HCT116 (cell line): Measurements from ENCODE around the gene CHN1. TPM values are rescaled to one million over a fixed set of nuclear protein-coding genes. Genes with fewer than 3 reads are reported as not detected.

Experiments used
- ATAC-seq: fragments of 200-7000 bp; cut with Tn5 transposase; 2 replicates; pipeline ENCODE4 v1.9.1; 2020; ENCODE audit warnings: mild to moderate bottlenecking, moderate library complexity
- BruUV-seq: library from RNA; stranded (reverse); fragments of 400-500 nt; replicated peaks from 2 replicates; lab custom pipeline; 2021; lab: Mats Ljungman, UMichigan
- CTCF ChIA-PET: fragments of 300-600 bp; sonication (Branson Sonifier 250); formaldehyde crosslinking; loops from one replicate; lab custom pipeline; 2021; ENCODE audit warnings: antibody characterized with exemption; lab: Charles Lee
- POLR2A ChIA-PET: fragments of 300-600, 350-600 bp; sonication (Branson Sonifier 250); formaldehyde crosslinking; loops from one replicate; lab custom pipeline; 2021; ENCODE audit warnings: antibody characterized with exemption; lab: Charles Lee
- RAD21 ChIA-PET, 2 experiments: fragments of 300-600 bp; sonication (Branson Sonifier 250); formaldehyde crosslinking; loops; one replicate each; lab custom pipeline; 2023; ENCODE audit warnings: low total read pairs in 2 of 2; ENCODE audit not compliant: uncharacterized antibody in 2 of 2, unreplicated experiment in 2 of 2, low non-redundant PET in 1 of 2; lab: Charles Lee
- DNase-seq: peaks from one replicate; pipeline ENCODE4 v3.0.0-alpha.2; 2010; ENCODE audit warnings: low read depth, low spot score
- H2AFZ ChIP-seq: fragments of 200-600 bp; shearing (Covaris generic), sonication (generic); 2 replicates; pipeline ENCODE4 v1.6.1; 2017; ENCODE audit warnings: low read depth, mixed run types, mixed read lengths, antibody characterized with exemption, low read length; ENCODE audit not compliant: poor library complexity, severe bottlenecking
- H3K27ac ChIP-seq: 2 replicates; pipeline ENCODE4 v1.5.1; 2012; ENCODE audit warnings: low read depth, low read length
- H3K27me3 ChIP-seq: fragments of 200-600 bp; sonication (generic); 2 replicates; pipeline ENCODE4 v1.6.1; 2016; ENCODE audit warnings: mixed run types, low read length, mixed read lengths; ENCODE audit not compliant: insufficient read depth
- H3K36me3 ChIP-seq, 2 experiments: fragments of 200-500 bp in 1 of 2; fragments of 200-600 bp in 1 of 2; sonication (Bioruptor generic) in 1 of 2; sonication (generic) in 1 of 2; 2 replicates each; pipeline versions ENCODE4 v1.5.1 to v1.6.1; 2014 to 2016; ENCODE audit warnings: low read length in 2 of 2, inconsistent platforms in 1 of 2, mixed read lengths in 1 of 2, mixed run types in 1 of 2; ENCODE audit not compliant: insufficient read depth in 2 of 2, control insufficient read depth in 1 of 2
- H3K4me1 ChIP-seq, 2 experiments: fragments of 200-600 bp in 1 of 2; sonication (generic) in 1 of 2; 2 replicates each; pipeline versions ENCODE4 v1.5.1 to v1.6.1; 2012 to 2017; ENCODE audit warnings: low read length in 2 of 2, inconsistent platforms in 1 of 2, mild to moderate bottlenecking in 1 of 2, mixed read lengths in 1 of 2, mixed run types in 1 of 2, moderate library complexity in 1 of 2; ENCODE audit not compliant: insufficient read depth in 2 of 2, control insufficient read depth in 1 of 2
- H3K4me2 ChIP-seq: fragments of 200-600 bp; sonication (generic); 2 replicates; pipeline ENCODE4 v1.6.1; 2017; ENCODE audit warnings: mixed run types, low read length, mixed read lengths
- H3K4me3 ChIP-seq, 2 experiments: fragments of 200-600 bp in 1 of 2; sonication (generic) in 1 of 2; replicated peaks in 1 of 2; 2 replicates each; pipeline ENCODE4 v1.5.1; 2011 to 2016; ENCODE audit warnings: low read length in 2 of 2, control low read depth in 1 of 2, low read depth in 1 of 2, mild to moderate bottlenecking in 1 of 2, mixed read lengths in 1 of 2, mixed run types in 1 of 2
- H3K79me2 ChIP-seq: fragments of 200-600 bp; sonication (generic); 2 replicates; pipeline ENCODE4 v1.6.1; 2017; ENCODE audit warnings: mild to moderate bottlenecking, mixed run types, low read length, moderate library complexity, mixed read lengths; ENCODE audit not compliant: insufficient read depth
- H3K9ac ChIP-seq: fragments of 200-600 bp; sonication (generic); 2 replicates; pipeline ENCODE4 v1.6.1; 2016; ENCODE audit warnings: low read length, mixed read lengths
- H3K9me2 ChIP-seq: fragments of 200-600 bp; sonication (generic), shearing (Covaris generic); 2 replicates; pipeline ENCODE4 v1.6.1; 2017; ENCODE audit warnings: mixed run types, mild to moderate bottlenecking, moderate library complexity; ENCODE audit not compliant: insufficient read depth
- H3K9me3 ChIP-seq, 2 experiments: fragments of 200-500 bp in 1 of 2; fragments of 200-600 bp in 1 of 2; sonication (Bioruptor generic) in 1 of 2; sonication (generic) in 1 of 2; 2 replicates each; pipeline ENCODE4 v1.6.1; 2014 to 2017; ENCODE audit warnings: low read length in 2 of 2, mixed read lengths in 2 of 2, inconsistent platforms in 1 of 2, low read depth in 1 of 2, mild to moderate bottlenecking in 1 of 2, mixed run types in 1 of 2, moderate library complexity in 1 of 2; ENCODE audit not compliant: control insufficient read depth in 1 of 2, insufficient read depth in 1 of 2
- H4K20me1 ChIP-seq: fragments of 200-600 bp; sonication (generic), shearing (Covaris generic); 2 replicates; pipeline ENCODE4 v1.6.1; 2017; ENCODE audit warnings: mixed run types, mild to moderate bottlenecking, moderate library complexity; ENCODE audit not compliant: insufficient read depth
- ATF3 ChIP-seq: IDR thresholded peaks from 2 replicates; pipeline ENCODE4 v1.6.1; 2012
- CBX3 ChIP-seq: IDR thresholded peaks from 2 replicates; pipeline ENCODE4 v1.6.1; 2012; ENCODE audit warnings: low read depth
- CEBPB ChIP-seq: IDR thresholded peaks from 2 replicates; pipeline ENCODE4 v1.6.1; 2012; ENCODE audit warnings: low read depth
- CTCF ChIP-seq, 3 experiments: fragments of 200-600 bp in 1 of 3; sonication (generic) in 1 of 3; IDR thresholded peaks in 2 of 3; conservative IDR thresholded peaks in 1 of 3; 2 replicates each; pipeline ENCODE4 v1.5.1; 2012 to 2017; ENCODE audit warnings: low read depth in 2 of 3, low read length in 2 of 3, antibody characterized with exemption in 1 of 3, borderline replicate concordance in 1 of 3, control low read depth in 1 of 3, mild to moderate bottlenecking in 1 of 3, mixed read lengths in 1 of 3, mixed run types in 1 of 3, moderate library complexity in 1 of 3; ENCODE audit not compliant: insufficient read depth in 1 of 3
- EGR1 ChIP-seq: IDR thresholded peaks from 2 replicates; pipeline ENCODE4 v1.6.1; 2012; ENCODE audit warnings: low read depth
- EZH2 ChIP-seq: fragments of 200-600 bp; sonication (generic); IDR thresholded peaks from 2 replicates; pipeline ENCODE4 v1.6.1; 2017; ENCODE audit warnings: antibody characterized with exemption, mixed run types
- EZH2phosphoT487 ChIP-seq: fragments of 200-600 bp; IDR thresholded peaks from 2 replicates; pipeline ENCODE4 v1.6.1; 2018; ENCODE audit warnings: antibody characterized with exemption, borderline replicate concordance
- JUND ChIP-seq: IDR thresholded peaks from 2 replicates; pipeline ENCODE4 v1.6.1; 2012
- MAX ChIP-seq: IDR thresholded peaks from 2 replicates; pipeline ENCODE4 v1.6.1; 2012
- POLR2AphosphoS5 ChIP-seq: IDR thresholded peaks from 2 replicates; pipeline ENCODE4 v1.6.1; 2011; ENCODE audit warnings: mild to moderate bottlenecking, low read depth, low read length, moderate library complexity
- RAD21 ChIP-seq: IDR thresholded peaks from 2 replicates; pipeline ENCODE4 v1.6.1; 2012; ENCODE audit warnings: low read depth, mild to moderate bottlenecking
- REST ChIP-seq: IDR thresholded peaks from 2 replicates; pipeline ENCODE4 v1.6.1; 2012; ENCODE audit warnings: low read depth
- SIN3A ChIP-seq: IDR thresholded peaks from 2 replicates; pipeline ENCODE4 v1.6.1; 2012; ENCODE audit warnings: low read depth
- SP1 ChIP-seq: IDR thresholded peaks from 2 replicates; pipeline ENCODE4 v1.6.1; 2012; ENCODE audit warnings: low read depth
- TCF7L2 ChIP-seq: IDR thresholded peaks from 2 replicates; pipeline ENCODE4 v1.7.0; 2011; ENCODE audit warnings: borderline replicate concordance, inconsistent platforms; ENCODE audit not compliant: insufficient read depth, insufficient read length; ENCODE audit errors: extremely low read depth
- YY1 ChIP-seq: IDR thresholded peaks from 2 replicates; pipeline ENCODE4 v1.6.1; 2011; ENCODE audit warnings: low read length, low read depth, moderate library complexity, mild to moderate bottlenecking; ENCODE audit not compliant: insufficient replicate concordance; ENCODE audit errors: extremely low read depth
- ZBTB33 ChIP-seq: IDR thresholded peaks from 2 replicates; pipeline ENCODE4 v1.6.1; 2011; ENCODE audit warnings: mild to moderate bottlenecking, low read length, moderate library complexity; ENCODE audit not compliant: insufficient replicate concordance; ENCODE audit errors: extremely low read depth
- ZNF274 ChIP-seq: fragments of 200-500 bp; sonication (Bioruptor generic); IDR thresholded peaks from 2 replicates; pipeline ENCODE4 v1.6.1; 2014; ENCODE audit warnings: mild to moderate bottlenecking, low read depth, low read length, inconsistent platforms
- intact Hi-C: fragments of 100-400 bp; cut with micrococcal nuclease; formaldehyde crosslinking; loops from 2 replicates; pipeline ENCODE4 v1.10.0; 2022
- total RNA-seq: library from RNA; stranded (reverse); gene quantifications from one replicate; pipeline ENCODE4 v1.2.1, GENCODE V29; 2021; ENCODE audit not compliant: unreplicated experiment

The CHN1 gene
- total RNA-seq, 1 experiment from 2014 or later = 3.6 TPM

GRCh38 chr2:174945601-174946260 lies 59.5 kb downstream of the CHN1 start:
- CTCF ChIA-PET = no interaction called here
- ATAC-seq = no peak

More at GRCh38 chr2:174945601-174946260, 59.5 kb downstream of the CHN1 start:
- H3K79me2 ChIP-seq = no peaks in the 10 kb centered on the region
- H2AFZ ChIP-seq = no peak overlapping the region
- RAD21 ChIA-PET = no interaction called here
- H3K9ac ChIP-seq = no peak overlapping the region
- TF ChIP-seq ATF3 = no peak
- no peak for TF ChIP-seq CEBPB
- no peak for TF ChIP-seq CBX3
- no peak for TF ChIP-seq TCF7L2
- no peak for TF ChIP-seq SIN3A
- no peak for TF ChIP-seq JUND
- no peak for TF ChIP-seq EZH2phosphoT487
- no peak for TF ChIP-seq CTCF (IDR thresholded peaks at IDR 0.05 in 2 of 3, conservative IDR thresholded peaks at IDR 0.05 in 1 of 3; ENCODE audit: borderline replicate concordance in 1 of 3, insufficient read depth in 1 of 3, low read depth in 2 of 3, low read length in 2 of 3)
- TF ChIP-seq POLR2AphosphoS5 = no peak
- TF ChIP-seq RAD21 = no peak
- no peak for TF ChIP-seq MAX
- no peak for TF ChIP-seq REST
- no peak for TF ChIP-seq ZBTB33
- TF ChIP-seq YY1 = no peak
- TF ChIP-seq EGR1 = no peak
- no peak for TF ChIP-seq SP1
- no peak for TF ChIP-seq EZH2
- no peak for TF ChIP-seq ZNF274
- intact Hi-C loops = no loop called here
- no peak overlapping the region for H3K4me2 ChIP-seq
- no peak for DNase-seq
- H3K4me1 ChIP-seq = no peaks in the 10 kb centered on the region
- H3K9me2 ChIP-seq = no peaks in the 10 kb centered on the region
- no peak overlapping the region for H3K4me3 ChIP-seq
- no TSS peak for BruUV-seq
- H3K27me3 ChIP-seq = no peaks in the 10 kb centered on the region
- no peaks in the 10 kb centered on the region for H3K9me3 ChIP-seq
- no peaks in the 10 kb centered on the region for H4K20me1 ChIP-seq
- H3K27ac ChIP-seq = no peak overlapping the region
- POLR2A ChIA-PET = no interaction called here
- H3K36me3 ChIP-seq = no peaks in the 10 kb centered on the region
